ENCODE measurements around the gene LY6G6D. TPM values are rescaled to one million over a fixed set of nuclear protein-coding genes. Genes with fewer than 3 reads are reported as not detected.

Gene LY6G6D
- total and polyA plus RNA-seq, 2 of the 13 experiments (the other 11 are each of a cell fraction or from before 2014, with no cell fraction given), result not detected

- no peak for TF ChIP-seq IKZF4 (CRISPR knock-in tag; IDR thresholded peaks at IDR 0.05; ENCODE audit: borderline replicate concordance, low read depth, not compliant biosample characterization)
- TF ChIP-seq ZNF512B (CRISPR knock-in tag; IDR thresholded peaks at IDR 0.05; ENCODE audit: borderline replicate concordance), result no peak
- TF ChIP-seq ZSCAN9 (CRISPR knock-in tag; IDR thresholded peaks at IDR 0.05; ENCODE audit: borderline replicate concordance), result no peak
- TF ChIP-seq CREB3 (CRISPR knock-in tag; IDR thresholded peaks at IDR 0.05), result no peak
- no peak for TF ChIP-seq RARG (CRISPR knock-in tag; IDR thresholded peaks at IDR 0.05; ENCODE audit: low read depth)
- no peak for TF ChIP-seq ZNF792 (CRISPR knock-in tag; IDR thresholded peaks at IDR 0.05)
- no peak for TF ChIP-seq ZNF431 (CRISPR knock-in tag; IDR thresholded peaks at IDR 0.05; ENCODE audit: borderline replicate concordance, low read depth)
- no peak for TF ChIP-seq IRF9 (CRISPR knock-in tag; IDR thresholded peaks at IDR 0.05; ENCODE audit: borderline replicate concordance)
- TF ChIP-seq POGK (CRISPR knock-in tag; conservative IDR thresholded peaks at IDR 0.05), result no peak
Observed at GRCh38 chr6:31727717-31728671, 12.8 kb downstream of the LY6G6D start (continued).

Data from HepG2 (cell line).